Sigmoid colon (tissue), 7 donors: Measurements from ENCODE around the gene LAMB1. TPM values are rescaled to one million over a fixed set of nuclear protein-coding genes. Genes with fewer than 3 reads are reported as not detected.

ENCODE experiments used
- DNase-seq: peaks from one replicate; pipeline ENCODE4 v3.0.0-alpha.2; 2019
- H3K27ac ChIP-seq, 4 donors: fragments of 200-600 bp; sonication (generic); one replicate each; pipeline ENCODE4 v1.5.1; 2016 to 2019; ENCODE audit warnings: mild to moderate bottlenecking in 1 of 4
- H3K27me3 ChIP-seq, 3 donors: fragments of 200-600 bp; sonication (generic); one replicate each; pipeline ENCODE4 v1.5.1; 2019; ENCODE audit warnings: mild to moderate bottlenecking in 1 of 3
- H3K36me3 ChIP-seq, 4 donors: fragments of 200-600 bp; sonication (generic); one replicate each; pipeline ENCODE4 v1.5.1; 2016 to 2019
- H3K4me1 ChIP-seq, 4 donors: fragments of 200-600 bp; sonication (generic); one replicate each; pipeline ENCODE4 v1.5.1; 2017 to 2019
- H3K4me3 ChIP-seq, 4 donors: fragments of 200-600 bp; sonication (generic); one replicate each; pipeline ENCODE4 v1.5.1; 2017 to 2019; ENCODE audit warnings: mild to moderate bottlenecking in 2 of 4, moderate library complexity in 1 of 4
- H3K9me3 ChIP-seq, 4 donors: fragments of 200-600 bp in 3 of 4; sonication (generic) in 3 of 4; one replicate each; pipeline versions ENCODE4 v1.5.1 to v1.6.1; 2013 to 2019
- CTCF ChIP-seq, 4 experiments: fragments of 450-650 bp in 3 of 4; fragments of 200-600 bp in 1 of 4; IDR thresholded peaks; one replicate each; pipeline ENCODE4 v1.5.1; 2016 to 2019; ENCODE audit warnings: antibody characterized with exemption in 4 of 4, mild to moderate bottlenecking in 3 of 4, moderate library complexity in 2 of 4
- EP300 ChIP-seq, 4 donors: sonication (generic); formaldehyde crosslinking; IDR thresholded peaks; one replicate each; pipeline ENCODE4 v1.6.1; 2017; ENCODE audit warnings: antibody characterized with exemption in 4 of 4
- POLR2A ChIP-seq, 2 donors: fragments of 450-650 bp; IDR thresholded peaks; one replicate each; pipeline ENCODE4 v1.6.1; 2016; ENCODE audit warnings: antibody characterized with exemption in 2 of 2, mild to moderate bottlenecking in 2 of 2, moderate library complexity in 2 of 2
- POLR2AphosphoS5 ChIP-seq, 4 donors: sonication (generic); formaldehyde crosslinking; IDR thresholded peaks; one replicate each; pipeline ENCODE4 v1.6.1; 2017; ENCODE audit warnings: antibody characterized with exemption in 4 of 4
- WGBS, 2 donors: extraction: QIAGEN DNeasy Blood & Tissue Kit; methylation state at CpG; one replicate each; pipeline ENCODE4 v1.1.7; 2013; 5-methylcytosine and 5-hydroxymethylcytosine counted together
- intact Hi-C: fragments of 100-400 bp; cut with DNase I; formaldehyde crosslinking; loops from one replicate; pipeline ENCODE4 v1.15.1; 2023
- polyA plus RNA-seq, 3 donors: library from polyadenylated mRNA; stranded (reverse); fragments of 200-250 nt; gene quantifications; one replicate each; pipeline ENCODE4 v1.2.3, GENCODE V29; 2013
- total RNA-seq, 4 donors: library from RNA; depleted of rRNA; stranded (reverse); fragments of >200 nt; gene quantifications; one replicate each; pipeline ENCODE4 v1.1.0, GENCODE V29; 2016
- donor health status: healthy with polysubstance abuse.
- donor health status: Bipolar disorder and iron deficiency.
- donor health status: healthy.

The LAMB1 gene
- total and polyA plus RNA-seq, 7 donors = 16.9 to 246 (median 161) TPM

GRCh38 chr7:107962817-107963216 lies 40.1 kb downstream of the LAMB1 start:
- H3K27me3 ChIP-seq = no peaks in the 10 kb centered on the region
- H3K36me3 ChIP-seq = peaks cover 29 to 93% (median 51%) of the 10 kb centered on the region in 4 donors
- H3K4me1 ChIP-seq = peaks cover 0 to 46% (median 39%) of the 10 kb centered on the region in 4 donors
- H3K9me3 ChIP-seq = no peaks in the 10 kb centered on the region
- no peak overlapping the region for H3K4me3 ChIP-seq
- H3K27ac ChIP-seq = peak overlapping the region in 2 of 4 donors; percentile 48 to 73
- 95 to 97% methylated on average over 9 of the region's 9 CpGs for WGBS, 2 donors
- no peak for DNase-seq
- intact Hi-C loops = no loop called here
- no peak for TF ChIP-seq POLR2AphosphoS5 (IDR thresholded peaks at IDR 0.05)
- TF ChIP-seq POLR2A (IDR thresholded peaks at IDR 0.05) = no peak
- no peak for TF ChIP-seq EP300 (IDR thresholded peaks at IDR 0.05)
- TF ChIP-seq CTCF (IDR thresholded peaks at IDR 0.05) = no peak

- Histone ChIP-seq H3K9me3 (no peaks in the 10 kb centered on the region), H3K4me3 (no peak overlapping the region), H3K4me1 (peaks cover 0 to 60% (median 41%) of the 10 kb centered on the region in 4 donors), H3K27ac (peak overlapping the region; percentile 8 to 77 (median 74)), H3K36me3 (peaks cover 29 to 87% (median 55%) of the 10 kb centered on the region in 4 donors), H3K27me3 (no peaks in the 10 kb centered on the region)
- DNase-seq = peak; percentile 90
- 67 to 77% methylated on average over 9 of the region's 9 CpGs for WGBS, 2 donors
- TF ChIP-seq POLR2A (IDR thresholded peaks at IDR 0.05) = no peak
- peak; percentile 19 to 69 (median 42) for TF ChIP-seq POLR2AphosphoS5 (IDR thresholded peaks at IDR 0.05)
- TF ChIP-seq EP300 (IDR thresholded peaks at IDR 0.05) = no peak
- no peak for TF ChIP-seq CTCF (IDR thresholded peaks at IDR 0.05)
- intact Hi-C loops = no loop called here
Observed at GRCh38 chr7:107961405-107961804, 41.6 kb downstream of the LAMB1 start.

- no peaks in the 10 kb centered on the region for H3K27me3 ChIP-seq
- no peak overlapping the region for H3K4me3 ChIP-seq
- TF ChIP-seq POLR2A (IDR thresholded peaks at IDR 0.05) (no peak), POLR2AphosphoS5 (IDR thresholded peaks at IDR 0.05) (peak in 3 of 4 donors; percentile 11 to 41 (median 12))
- peaks cover 25 to 86% (median 53%) of the 10 kb centered on the region in 4 donors for H3K36me3 ChIP-seq
- intact Hi-C loops = no loop called here
- H3K9me3 ChIP-seq = no peaks in the 10 kb centered on the region
- peaks cover 0 to 61% (median 41%) of the 10 kb centered on the region in 4 donors for H3K4me1 ChIP-seq
- WGBS, 2 donors = 90 to 96% methylated on average over 5 of the region's 5 CpGs
- DNase-seq = no peak
- peak overlapping the region; percentile 55 to 77 (median 74) for H3K27ac ChIP-seq
Observed at GRCh38 chr7:107960272-107960671, 42.7 kb downstream of the LAMB1 start.

GRCh38 chr7:107959527-107959898 lies 43.4 kb downstream of the LAMB1 start:
- Histone ChIP-seq H3K27ac (peak overlapping the region; percentile 55 to 77 (median 74)), H3K9me3 (no peaks in the 10 kb centered on the region), H3K27me3 (no peaks in the 10 kb centered on the region), H3K4me3 (no peak overlapping the region), H3K4me1 (peaks cover 0 to 62% (median 42%) of the 10 kb centered on the region in 4 donors), H3K36me3 (peaks cover 30 to 86% (median 53%) of the 10 kb centered on the region in 4 donors)
- intact Hi-C loops = no loop called here
- DNase-seq = no peak
- 84 to 86% methylated on average over 10 of the region's 10 CpGs for WGBS, 2 donors
- no peak for TF ChIP-seq CTCF (IDR thresholded peaks at IDR 0.05)
- no peak for TF ChIP-seq EP300 (IDR thresholded peaks at IDR 0.05)
- TF ChIP-seq POLR2AphosphoS5 (IDR thresholded peaks at IDR 0.05) = no peak
- no peak for TF ChIP-seq POLR2A (IDR thresholded peaks at IDR 0.05)

- no peak for DNase-seq
- no peaks in the 10 kb centered on the region for H3K27me3 ChIP-seq
- peak overlapping the region; percentile 55 to 77 (median 74) for H3K27ac ChIP-seq
- H3K36me3 ChIP-seq = peaks cover 25 to 86% (median 51%) of the 10 kb centered on the region in 4 donors
- WGBS, 2 donors = 83 to 86% methylated on average over 14 of the region's 14 CpGs
- H3K9me3 ChIP-seq = no peaks in the 10 kb centered on the region
- intact Hi-C loops = no loop called here
- no peak overlapping the region for H3K4me3 ChIP-seq
- TF ChIP-seq EP300 (IDR thresholded peaks at IDR 0.05) = peak in 1 of 4 donors; percentile 17
- peak in 3 of 4 donors; percentile 51 to 60 (median 52) for TF ChIP-seq POLR2AphosphoS5 (IDR thresholded peaks at IDR 0.05)
- TF ChIP-seq CTCF (IDR thresholded peaks at IDR 0.05) = no peak
- H3K4me1 ChIP-seq = peaks cover 0 to 66% (median 47%) of the 10 kb centered on the region in 4 donors
Observed at GRCh38 chr7:107958764-107959526, 44.0 kb downstream of the LAMB1 start.
